T-cell (primary cell): ENCODE data around the gene RGS8. TPM values are rescaled to one million over a fixed set of nuclear protein-coding genes. Genes with fewer than 3 reads are reported as not detected.

Experiments
- ATAC-seq, 4 experiments: fragments of 200-7000 bp in 3 of 4; fragments of 150-1000 bp in 1 of 4; cut with Tn5 transposase; replicated peaks in 1 of 4; 1 replicate in 3 of 4; 2 replicates in 1 of 4; pipeline ENCODE4 v1.10.0; 2021; ENCODE audit warnings: moderate library complexity in 3 of 4, mild to moderate bottlenecking in 2 of 4, moderate number of reproducible peaks in 1 of 4
- CTCF ChIA-PET, 2 donors: fragments of 300-600 bp; sonication (Branson Sonifier 250); formaldehyde crosslinking; loops; one replicate each; lab custom pipeline; 2022; ENCODE audit warnings: antibody characterized with exemption in 2 of 2; lab: Charles Lee
- POLR2A ChIA-PET, 2 donors: fragments of 300-600 bp; sonication (Branson Sonifier 250); formaldehyde crosslinking; loops; one replicate each; lab custom pipeline; 2022; ENCODE audit warnings: antibody characterized with exemption in 2 of 2; lab: Charles Lee
- DNase-seq, 35 experiments: peaks; one replicate each; pipeline versions ENCODE4 v3.0.0 to v3.0.0-alpha.2; 2013 to 2023
- H3K27ac ChIP-seq: one replicate; pipeline ENCODE4 v1.5.1; 2013; ENCODE audit warnings: low read length
- H3K27me3 ChIP-seq, 2 experiments: replicated peaks in 1 of 2; 1 replicate in 1 of 2; 2 replicates in 1 of 2; pipeline versions ENCODE4 v1.6.1 to v1.7.0; 2013; ENCODE audit warnings: low read length in 1 of 2, mixed read lengths in 1 of 2; ENCODE audit not compliant: control insufficient read depth in 2 of 2, insufficient read depth in 2 of 2; ENCODE audit errors: extremely low read depth in 1 of 2
- H3K36me3 ChIP-seq, 2 donors: 1 replicate in 1 of 2; 2 replicates in 1 of 2; pipeline versions ENCODE4 v1.6.1 to v1.7.0; 2013; ENCODE audit warnings: low read length in 1 of 2; ENCODE audit not compliant: control insufficient read depth in 2 of 2, insufficient read depth in 1 of 2; ENCODE audit errors: extremely low read depth in 1 of 2
- H3K4me1 ChIP-seq, 2 experiments: 1 replicate in 1 of 2; 2 replicates in 1 of 2; pipeline versions ENCODE4 v1.6.1 to v1.7.0; 2013; ENCODE audit warnings: low read length in 2 of 2, mixed read lengths in 1 of 2; ENCODE audit not compliant: insufficient read depth in 2 of 2, control insufficient read depth in 1 of 2; ENCODE audit errors: extremely low read depth in 1 of 2
- H3K4me3 ChIP-seq, 2 donors: 1 replicate in 1 of 2; 2 replicates in 1 of 2; pipeline versions ENCODE4 v1.5.1 to v1.7.0; 2013; ENCODE audit warnings: mild to moderate bottlenecking in 2 of 2, low read length in 1 of 2, moderate library complexity in 1 of 2; ENCODE audit not compliant: control insufficient read depth in 1 of 2; ENCODE audit errors: extremely low read depth in 1 of 2
- H3K9me3 ChIP-seq: 2 replicates; pipeline ENCODE4 v1.7.0; 2013
- H3K27ac Mint-ChIP-seq, 2 donors: one replicate each; pipeline ENCODE4 v1.8.0; 2020 to 2021; ENCODE audit warnings: mild to moderate bottlenecking in 2 of 2, mixed read lengths in 2 of 2
- H3K27me3 Mint-ChIP-seq, 2 donors: one replicate each; pipeline ENCODE4 v1.8.0; 2021 to 2022; ENCODE audit warnings: mixed read lengths in 2 of 2
- H3K36me3 Mint-ChIP-seq: one replicate; pipeline ENCODE4 v1.8.0; 2021; ENCODE audit warnings: mixed read lengths
- H3K4me1 Mint-ChIP-seq, 3 donors: one replicate each; pipeline ENCODE4 v1.8.0; 2020 to 2022; ENCODE audit warnings: mixed read lengths in 3 of 3, mild to moderate bottlenecking in 1 of 3
- H3K4me3 Mint-ChIP-seq, 3 donors: one replicate each; pipeline ENCODE4 v1.8.0; 2020 to 2022; ENCODE audit warnings: mild to moderate bottlenecking in 3 of 3, mixed read lengths in 3 of 3, moderate library complexity in 3 of 3
- H3K9me3 Mint-ChIP-seq, 3 donors: one replicate each; pipeline ENCODE4 v1.8.0; 2020 to 2022; ENCODE audit warnings: mixed read lengths in 3 of 3
- WGBS: methylation state at CpG from one replicate; pipeline ENCODE4 v1.1.5; 2013; ENCODE audit warnings: missing lambda C conversion rate; ENCODE audit not compliant: insufficient coverage; 5-methylcytosine and 5-hydroxymethylcytosine counted together
- total RNA-seq, 35 experiments: library from RNA in 6 of 35; stranded (reverse) in 6 of 35; fragments of 120-200 nt in 1 of 35; gene quantifications; one replicate each; pipeline versions ENCODE4 v1.2.1 to v1.2.4 and lab custom pipeline; 2013 to 2026

Gene RGS8, protein sequence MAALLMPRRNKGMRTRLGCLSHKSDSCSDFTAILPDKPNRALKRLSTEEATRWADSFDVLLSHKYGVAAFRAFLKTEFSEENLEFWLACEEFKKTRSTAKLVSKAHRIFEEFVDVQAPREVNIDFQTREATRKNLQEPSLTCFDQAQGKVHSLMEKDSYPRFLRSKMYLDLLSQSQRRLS
- total RNA-seq = not detected
- total RNA-seq (2013) = not detected
- total RNA-seq (lab: John Stamatoyannopoulos, UW) = 0 reads per million in 29 experiments

DNA sequence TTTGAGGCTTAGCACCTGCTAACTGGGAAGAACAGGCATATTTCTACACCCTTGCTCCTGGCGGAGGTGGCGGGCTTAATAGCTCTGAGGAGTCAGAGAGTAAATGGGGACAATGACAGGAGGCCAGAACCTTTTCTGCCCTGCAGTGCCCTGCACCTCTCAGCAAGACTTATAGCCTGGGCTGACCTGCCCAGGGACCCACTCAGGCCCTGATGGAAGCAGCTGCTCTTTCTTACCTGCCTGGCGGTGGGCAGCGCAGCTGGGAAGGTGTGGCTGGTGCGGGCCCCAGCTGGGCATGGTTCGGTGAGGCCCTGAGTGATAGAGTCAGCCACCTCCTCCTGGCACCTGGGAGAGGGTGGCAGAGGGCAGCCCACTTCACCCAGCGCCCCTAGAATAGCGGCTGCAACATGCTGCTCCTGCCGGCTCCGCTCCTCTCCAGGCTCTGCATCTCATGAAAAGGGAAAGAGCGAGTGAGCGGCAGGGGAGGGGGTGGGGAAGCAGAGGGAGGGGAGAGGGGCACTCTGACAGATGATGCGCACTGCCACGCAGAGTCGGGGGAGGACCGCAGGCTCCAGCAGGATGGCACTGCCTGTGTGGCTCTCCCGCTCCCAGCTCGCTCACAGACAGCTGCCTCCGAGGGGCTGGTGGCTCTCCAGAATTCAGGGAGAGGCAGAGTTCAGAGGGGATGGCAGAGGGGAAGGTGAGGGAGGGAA, at the start of gene RGS8:
RGS8 (minus strand) TSS at position 472 of the 713 bp plus-strand sequence. CDS start 14,938 bp downstream, outside the sequence.
- Mint-ChIP-seq H3K27me3 (peaks cover 12 to 22% of the 10 kb centered on the region in 2 donors), H3K4me1 (no peaks in the 10 kb centered on the region), H3K27ac (no peak within 1 kb of the TSS), H3K9me3 (no peaks in the 10 kb centered on the region), H3K4me3 (no peak within 1 kb of the TSS), H3K36me3 (no peaks in the 10 kb centered on the region)
- no peaks in the 10 kb centered on the region for H3K9me3 ChIP-seq
- no peak within 1 kb of the TSS for H3K4me3 ChIP-seq
- no peak for ATAC-seq
- peaks cover 6 to 16% of the 10 kb centered on the region in 2 experiments for H3K27me3 ChIP-seq
- no peaks in the 10 kb centered on the region for H3K36me3 ChIP-seq
- WGBS = 41% methylated on average over 16 of the region's 19 CpGs
- ChIA-PET POLR2A (interaction anchor here in 1 of 2 donors (0.7 kb wide), 1 partner anchor 61 kb away, joined by 5 read pairs; no protein-coding TSS in a partner anchor), CTCF (no interaction called here)
- no peak within 1 kb of the TSS for H3K27ac ChIP-seq
- no peak for DNase-seq
- no peaks in the 10 kb centered on the region for H3K4me1 ChIP-seq

DNA sequence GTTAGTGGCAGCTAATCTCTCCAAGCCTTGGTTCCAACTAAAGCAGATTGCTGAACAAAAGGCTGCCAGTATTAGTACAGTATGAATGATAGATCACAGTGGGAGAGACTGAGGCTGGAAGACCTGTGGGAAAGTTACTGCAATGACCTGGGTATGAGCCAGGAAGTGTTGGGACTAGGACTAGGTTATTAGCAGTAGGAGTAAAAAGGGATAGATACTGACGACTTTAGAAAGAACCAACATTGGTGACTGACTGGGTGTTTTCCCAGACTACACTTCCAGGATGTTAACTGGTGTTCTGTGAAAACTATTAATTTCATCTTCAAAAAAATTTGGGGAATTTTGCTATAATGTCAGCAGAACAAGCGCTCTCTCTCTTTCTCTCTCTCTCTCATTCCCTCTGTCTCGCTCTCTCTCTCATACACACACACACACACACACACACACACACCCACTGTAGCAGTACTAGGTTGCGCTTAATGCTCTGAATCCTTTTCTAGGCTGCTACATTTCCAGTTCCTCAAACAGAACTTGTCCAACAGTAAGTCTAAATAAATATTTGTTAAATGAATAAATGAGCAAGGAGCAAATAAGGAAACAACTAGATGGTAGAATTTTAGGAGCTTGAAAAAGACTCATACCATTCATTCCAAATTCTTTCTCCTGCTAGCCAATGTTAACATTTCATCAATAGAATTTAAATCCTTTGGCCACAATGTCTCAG, 47.6 kb upstream of the RGS8 start:
- Mint-ChIP-seq H3K36me3 (no peaks in the 10 kb centered on the region), H3K4me1 (no peaks in the 10 kb centered on the region), H3K4me3 (no peak overlapping the region), H3K9me3 (no peaks in the 10 kb centered on the region), H3K27ac (no peak overlapping the region), H3K27me3 (peaks cover under 1 to 1% of the 10 kb centered on the region in 2 donors)
- H3K36me3 ChIP-seq = no peaks in the 10 kb centered on the region
- 40% methylated on average over 1 of the region's 4 CpGs for whole genome bisulfite sequencing
- H3K27me3 ChIP-seq = no peaks in the 10 kb centered on the region
- DNase-seq (no peak), ATAC-seq (no peak)
- CTCF ChIA-PET = interaction anchor here in 1 of 2 donors (0.6 kb wide), 1 partner anchor 143 kb away, joined by 3 read pairs; no protein-coding TSS in a partner anchor
- H3K27ac ChIP-seq = no peak overlapping the region
- H3K4me1 ChIP-seq = no peaks in the 10 kb centered on the region
- H3K9me3 ChIP-seq = no peaks in the 10 kb centered on the region
- no peak overlapping the region for H3K4me3 ChIP-seq
- POLR2A ChIA-PET = no interaction called here

DNA sequence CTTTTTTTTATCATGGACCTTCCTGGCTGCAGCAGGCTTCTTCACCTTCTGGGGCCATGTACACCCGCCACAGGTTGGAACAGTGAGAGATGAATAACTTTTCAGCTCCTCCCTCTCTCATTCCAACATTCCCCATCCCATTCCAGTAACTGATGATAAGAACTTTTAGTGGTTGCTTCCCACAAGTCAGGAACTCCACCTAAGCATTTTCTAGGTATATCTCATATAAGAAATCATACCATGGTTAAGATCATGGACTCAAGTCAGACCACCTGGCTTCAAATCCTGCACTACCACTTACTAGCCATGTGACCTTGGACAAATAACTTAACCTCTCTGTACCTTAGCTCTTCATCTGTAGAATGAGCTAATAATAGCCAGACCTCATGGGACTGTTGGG, 42.5 kb upstream of the RGS8 start:
- no peaks in the 10 kb centered on the region for H3K36me3 ChIP-seq
- Mint-ChIP-seq H3K4me3 (no peak overlapping the region), H3K4me1 (no peaks in the 10 kb centered on the region), H3K9me3 (no peaks in the 10 kb centered on the region), H3K27ac (no peak overlapping the region), H3K27me3 (peaks cover 1 to 5% of the 10 kb centered on the region in 2 donors), H3K36me3 (no peaks in the 10 kb centered on the region)
- no peak overlapping the region for H3K27ac ChIP-seq
- H3K9me3 ChIP-seq = no peaks in the 10 kb centered on the region
- ATAC-seq = no peak
- peaks cover 0 to 2% of the 10 kb centered on the region in 2 experiments for H3K27me3 ChIP-seq
- no CpG with 5 or more reads among the region's 1 CpG for WGBS
- DNase-seq = no peak
- POLR2A ChIA-PET = no interaction called here
- no peaks in the 10 kb centered on the region for H3K4me1 ChIP-seq
- CTCF ChIA-PET = no interaction called here
- no peak overlapping the region for H3K4me3 ChIP-seq

DNA sequence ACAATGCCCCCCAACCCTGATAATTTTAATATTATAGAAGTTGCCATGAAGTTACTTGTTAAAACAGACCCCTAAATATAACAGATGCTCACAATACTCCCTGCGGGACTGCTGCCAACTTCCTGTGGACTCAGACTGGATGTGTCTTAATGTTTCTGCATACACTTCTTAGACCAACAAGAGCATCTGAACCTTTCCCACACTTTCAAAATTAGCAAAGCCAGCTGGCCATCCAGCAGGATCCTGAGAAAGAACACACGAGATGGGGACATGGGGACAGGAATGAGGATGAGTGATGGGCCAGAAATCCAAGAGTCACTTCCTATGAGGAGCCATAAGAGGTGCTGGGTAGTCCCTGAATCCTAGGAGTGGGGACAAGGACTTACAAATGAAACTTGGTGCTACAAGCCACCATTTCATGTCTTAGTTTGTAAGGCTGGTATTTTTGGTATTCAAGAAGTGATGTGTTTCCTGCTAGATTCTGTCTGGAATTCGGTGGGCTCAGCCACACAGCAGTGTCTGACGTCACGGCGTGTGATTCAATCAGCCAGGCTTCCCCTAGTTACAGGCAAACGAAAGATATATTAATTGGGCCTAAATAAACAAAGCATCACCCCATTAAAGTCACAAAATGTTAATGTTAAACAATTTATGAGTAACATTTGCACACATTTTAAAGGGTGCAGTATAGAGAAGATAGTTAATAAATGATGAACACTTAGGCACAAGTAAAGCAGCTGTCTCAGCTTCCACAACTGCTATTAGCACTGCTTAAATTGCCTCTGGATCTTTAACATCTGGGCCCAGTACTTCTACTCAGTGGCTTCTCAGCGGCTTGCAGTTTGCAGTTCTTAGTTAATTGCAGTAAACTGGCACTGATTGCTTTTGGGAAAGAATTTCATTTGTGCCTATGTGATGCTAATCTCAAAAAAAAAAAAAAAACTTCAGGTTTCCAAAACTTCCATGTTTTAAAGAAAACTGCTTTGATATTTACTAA, 41.2 kb upstream of the RGS8 start:
- Mint-ChIP-seq H3K4me3 (no peak overlapping the region), H3K9me3 (no peaks in the 10 kb centered on the region), H3K27me3 (peaks cover 0 to 5% of the 10 kb centered on the region in 2 donors), H3K27ac (no peak overlapping the region), H3K4me1 (no peaks in the 10 kb centered on the region), H3K36me3 (no peaks in the 10 kb centered on the region)
- no peak overlapping the region for H3K4me3 ChIP-seq
- H3K36me3 ChIP-seq = no peaks in the 10 kb centered on the region
- H3K9me3 ChIP-seq = no peaks in the 10 kb centered on the region
- CTCF ChIA-PET = no interaction called here
- POLR2A ChIA-PET = interaction anchor here in 1 of 2 donors (0.7 kb wide), 1 partner anchor 274 kb away, joined by 7 read pairs; no protein-coding TSS in a partner anchor
- H3K27me3 ChIP-seq = peaks cover 0 to 2% of the 10 kb centered on the region in 2 experiments
- no peaks in the 10 kb centered on the region for H3K4me1 ChIP-seq
- DNase-seq (no peak), ATAC-seq (no peak)
- 80% methylated on average over 1 of the region's 8 CpGs for WGBS
- H3K27ac ChIP-seq = no peak overlapping the region

DNA sequence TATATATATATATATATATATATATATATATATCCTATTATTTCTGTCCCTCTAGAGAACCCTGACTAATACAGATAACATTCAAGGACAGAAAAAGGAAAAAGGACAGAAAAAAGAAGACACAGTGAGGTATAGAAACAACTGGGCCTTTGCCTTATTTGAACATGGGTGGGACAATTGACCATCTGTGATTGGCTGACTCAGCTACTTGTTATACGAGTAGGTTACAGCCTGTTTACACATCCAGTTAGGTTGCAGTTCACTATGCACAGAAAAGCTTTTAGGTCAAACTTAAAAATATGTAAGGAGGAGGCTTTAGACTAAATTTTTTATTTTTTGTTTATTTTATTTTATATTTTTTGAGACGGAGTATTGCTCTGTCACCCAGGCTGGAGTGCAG, 39.8 kb upstream of the RGS8 start:
- Mint-ChIP-seq H3K4me3 (no peak overlapping the region), H3K36me3 (no peaks in the 10 kb centered on the region), H3K9me3 (no peaks in the 10 kb centered on the region), H3K4me1 (no peaks in the 10 kb centered on the region), H3K27me3 (peaks cover 0 to 5% of the 10 kb centered on the region in 2 donors), H3K27ac (no peak overlapping the region)
- no peak overlapping the region for H3K27ac ChIP-seq
- DNase-seq (no peak), ATAC-seq (no peak)
- H3K9me3 ChIP-seq = no peaks in the 10 kb centered on the region
- WGBS = 100% methylated on average over 1 of the region's 2 CpGs
- no peaks in the 10 kb centered on the region for H3K4me1 ChIP-seq
- H3K27me3 ChIP-seq = peaks cover 0 to 2% of the 10 kb centered on the region in 2 experiments
- H3K36me3 ChIP-seq = no peaks in the 10 kb centered on the region
- H3K4me3 ChIP-seq = no peak overlapping the region
- ChIA-PET POLR2A (no interaction called here), CTCF (no interaction called here)
